NCI-H1105 treated with DMSO at 0.1 percent for 48 hours (cell line): Measurements from ENCODE around the gene SLC8A2.

Experiments used
- DNase-seq: peaks from one replicate; lab custom pipeline; 2025; lab: John Stamatoyannopoulos, UW

The SLC8A2 gene

GRCh38 chr19:47503130-47503825, 31.6 kb upstream of the SLC8A2 start:
- no peak for DNase-seq

GRCh38 chr19:47499863-47500830, 28.5 kb upstream of the SLC8A2 start:
- no peak for DNase-seq

GRCh38 chr19:47499371-47499770, 27.7 kb upstream of the SLC8A2 start:
- DNase-seq, result no peak

- DNase-seq, result no peak
Measured at GRCh38 chr19:47498561-47498960, 26.9 kb upstream of the SLC8A2 start.

- no peak for DNase-seq
Measured at GRCh38 chr19:47497821-47498520, 26.3 kb upstream of the SLC8A2 start.

GRCh38 chr19:47497050-47497766, 25.5 kb upstream of the SLC8A2 start:
- no peak for DNase-seq

GRCh38 chr19:47495478-47496372, 24.0 kb upstream of the SLC8A2 start:
- DNase-seq, result peak; percentile 56

- DNase-seq, result peak; percentile 85
Measured at GRCh38 chr19:47494729-47495128, 23.0 kb upstream of the SLC8A2 start.

- no peak for DNase-seq
Measured at GRCh38 chr19:47494211-47494547, 22.5 kb upstream of the SLC8A2 start.

GRCh38 chr19:47493378-47494210, 21.9 kb upstream of the SLC8A2 start:
- DNase-seq, result no peak

- no peak for DNase-seq
Measured at GRCh38 chr19:47492571-47493377, 21.1 kb upstream of the SLC8A2 start.

GRCh38 chr19:47492137-47492533, 20.4 kb upstream of the SLC8A2 start:
- DNase-seq, result no peak

- no peak for DNase-seq
Measured at GRCh38 chr19:47491358-47492136, 19.9 kb upstream of the SLC8A2 start.

GRCh38 chr19:47490847-47491246, 19.2 kb upstream of the SLC8A2 start:
- DNase-seq, result no peak

- DNase-seq, result no peak
Measured at GRCh38 chr19:47490031-47490430, 18.3 kb upstream of the SLC8A2 start.

- DNase-seq, result no peak
Measured at GRCh38 chr19:47489072-47489914, 17.6 kb upstream of the SLC8A2 start.
